CD14-positive monocyte (primary cell): ENCODE measurements around the gene HNRNPC. TPM values are rescaled to one million over a fixed set of nuclear protein-coding genes. Genes with fewer than 3 reads are reported as not detected.
"Not testable (repeated sequence)": the region's sequence is repeated elsewhere in the genome, so short reads cannot be mapped to it uniquely, and the experiment has no call there.

ENCODE experiments used
- DNase-seq, 3 donors: peaks; one replicate each; pipeline ENCODE4 v3.0.0-alpha.2; 2011 to 2022
- H2AFZ ChIP-seq: 2 replicates; pipeline ENCODE4 v1.6.0; 2012; ENCODE audit warnings: mild to moderate bottlenecking, low read depth, low read length, inconsistent platforms; ENCODE audit not compliant: insufficient read depth, poor library complexity, severe bottlenecking
- H3K27ac ChIP-seq, 2 donors: 1 replicate in 1 of 2; 2 replicates in 1 of 2; pipeline ENCODE4 v1.5.1; 2012 to 2013; ENCODE audit warnings: low read length in 2 of 2, control low read depth in 1 of 2, inconsistent platforms in 1 of 2, low read depth in 1 of 2, mild to moderate bottlenecking in 1 of 2
- H3K27me3 ChIP-seq, 2 donors: one replicate each; pipeline versions ENCODE4 v1.6.0 to v1.6.1; 2011 to 2013; ENCODE audit warnings: low read length in 2 of 2; ENCODE audit not compliant: control insufficient read depth in 2 of 2, insufficient read depth in 2 of 2
- H3K36me3 ChIP-seq, 2 donors: replicated peaks in 1 of 2; 1 replicate in 1 of 2; 2 replicates in 1 of 2; pipeline versions ENCODE4 v1.5.1 to v1.6.1; 2012 to 2013; ENCODE audit warnings: low read length in 2 of 2, control low read depth in 1 of 2, inconsistent platforms in 1 of 2, mild to moderate bottlenecking in 1 of 2; ENCODE audit not compliant: insufficient read depth in 2 of 2, control insufficient read depth in 1 of 2
- H3K4me1 ChIP-seq, 2 donors: 1 replicate in 1 of 2; 2 replicates in 1 of 2; pipeline versions ENCODE4 v1.5.1 to v1.6.1; 2012 to 2013; ENCODE audit warnings: low read length in 2 of 2, control low read depth in 1 of 2, inconsistent platforms in 1 of 2, mild to moderate bottlenecking in 1 of 2, moderate library complexity in 1 of 2; ENCODE audit not compliant: insufficient read depth in 2 of 2, control insufficient read depth in 1 of 2
- H3K4me2 ChIP-seq: replicated peaks from 2 replicates; pipeline ENCODE3; 2012; ENCODE audit warnings: low read length, moderate library complexity, mild to moderate bottlenecking; ENCODE audit not compliant: poor library complexity, severe bottlenecking; ENCODE audit errors: extremely low read depth
- H3K4me3 ChIP-seq, 3 experiments: fragments of 200-600 bp in 1 of 3; sonication (generic) in 1 of 3; replicated peaks in 1 of 3; 1 replicate in 2 of 3; 2 replicates in 1 of 3; pipeline ENCODE4 v1.5.1; 2011 to 2013; ENCODE audit warnings: low read length in 3 of 3, mild to moderate bottlenecking in 3 of 3, control low read depth in 2 of 3, low read depth in 2 of 3, inconsistent platforms in 1 of 3, moderate library complexity in 1 of 3
- H3K79me2 ChIP-seq: 2 replicates; pipeline ENCODE4 v1.6.0; 2012; ENCODE audit warnings: mild to moderate bottlenecking, control low read depth, inconsistent platforms, low read length, moderate library complexity; ENCODE audit not compliant: insufficient read depth
- H3K9ac ChIP-seq: 2 replicates; pipeline ENCODE4 v1.6.0; 2017; ENCODE audit warnings: low read length, mild to moderate bottlenecking; ENCODE audit not compliant: insufficient read depth, poor library complexity, severe bottlenecking
- H3K9me3 ChIP-seq, 2 donors: replicated peaks in 1 of 2; 1 replicate in 1 of 2; 2 replicates in 1 of 2; pipeline versions ENCODE4 v1.5.1 to v1.6.1; 2012 to 2013; ENCODE audit warnings: low read length in 2 of 2, control low read depth in 1 of 2; ENCODE audit not compliant: control insufficient read depth in 1 of 2, insufficient read depth in 1 of 2
- H4K20me1 ChIP-seq: 2 replicates; pipeline ENCODE4 v1.6.0; 2012; ENCODE audit warnings: mild to moderate bottlenecking, low read length, control low read depth, moderate library complexity; ENCODE audit not compliant: insufficient read depth
- H3K27ac Mint-ChIP-seq, 7 donors: one replicate each; pipeline ENCODE4 v1.8.0; 2020; ENCODE audit warnings: mild to moderate bottlenecking in 7 of 7, mixed read lengths in 7 of 7, moderate library complexity in 6 of 7, inconsistent platforms in 2 of 7
- H3K27me3 Mint-ChIP-seq, 3 donors: one replicate each; pipeline ENCODE4 v1.8.0; 2021 to 2022; ENCODE audit warnings: low read depth in 3 of 3, mild to moderate bottlenecking in 3 of 3, mixed read lengths in 3 of 3, moderate library complexity in 3 of 3, inconsistent platforms in 1 of 3
- H3K36me3 Mint-ChIP-seq, 2 donors: one replicate each; pipeline ENCODE4 v1.8.0; 2020; ENCODE audit warnings: mixed read lengths in 2 of 2, inconsistent platforms in 1 of 2, mild to moderate bottlenecking in 1 of 2
- H3K4me1 Mint-ChIP-seq: one replicate; pipeline ENCODE4 v1.8.0; 2020; ENCODE audit warnings: mild to moderate bottlenecking, mixed read lengths
- H3K4me3 Mint-ChIP-seq, 2 donors: one replicate each; pipeline ENCODE4 v1.8.0; 2020; ENCODE audit warnings: mild to moderate bottlenecking in 2 of 2, mixed read lengths in 2 of 2, moderate library complexity in 1 of 2
- H3K9me3 Mint-ChIP-seq, 7 donors: one replicate each; pipeline ENCODE4 v1.8.0; 2020 to 2022; ENCODE audit warnings: mixed read lengths in 7 of 7, mild to moderate bottlenecking in 6 of 7, moderate library complexity in 6 of 7, inconsistent platforms in 2 of 7
- WGBS: methylation state at CpG from one replicate; pipeline ENCODE4 v1.1.5; 2013; ENCODE audit warnings: missing lambda C conversion rate; ENCODE audit not compliant: insufficient coverage; 5-methylcytosine and 5-hydroxymethylcytosine counted together
- intact Hi-C, 2 donors: fragments of 100-400 bp; cut with micrococcal nuclease; formaldehyde crosslinking; loops; one replicate each; pipeline versions ENCODE4 v1.15.0 to v1.15.1; 2023
- polyA plus RNA-seq, 3 donors: library from polyadenylated mRNA; depleted of rRNA in 1 of 3; unstranded in 2 of 3; stranded (reverse) in 1 of 3; fragments of 300-500 nt in 2 of 3; fragments of >200 nt in 1 of 3; fragmentation: Illumina TruSeq in 2 of 3; gene quantifications; 1 replicate in 2 of 3; 2 replicates in 1 of 3; pipeline ENCODE4 v1.2.3, GENCODE V29; 2012 to 2021
- TF ChIP-seq, protein P1 (sequence below): fragments of 200-600 bp; IDR thresholded peaks from one replicate; pipeline ENCODE4 v1.8.0; 2022; ENCODE audit warnings: antibody characterized with exemption, mild to moderate bottlenecking

Gene HNRNPC
- polyA plus RNA-seq, 3 donors, result 391 to 609 (median 580) TPM

GRCh38 chr14:21227150-21227549 is 42.1 kb downstream of the HNRNPC start:
- intact Hi-C loops, result no loop called here
- no peaks in the 10 kb centered on the region for H3K4me1 ChIP-seq
- no peak for DNase-seq
- H4K20me1 ChIP-seq, result peaks cover 100% of the 10 kb centered on the region
- H3K36me3 Mint-ChIP-seq, result peaks cover 76 to 97% of the 10 kb centered on the region in 2 donors
- WGBS, result 96% methylated on average over 3 of the region's 5 CpGs
- H3K9me3 ChIP-seq, result no peaks in the 10 kb centered on the region
- H3K27ac Mint-ChIP-seq, result no peak overlapping the region
- no peak overlapping the region for H3K9ac ChIP-seq
- TF ChIP-seq, protein P1, sequence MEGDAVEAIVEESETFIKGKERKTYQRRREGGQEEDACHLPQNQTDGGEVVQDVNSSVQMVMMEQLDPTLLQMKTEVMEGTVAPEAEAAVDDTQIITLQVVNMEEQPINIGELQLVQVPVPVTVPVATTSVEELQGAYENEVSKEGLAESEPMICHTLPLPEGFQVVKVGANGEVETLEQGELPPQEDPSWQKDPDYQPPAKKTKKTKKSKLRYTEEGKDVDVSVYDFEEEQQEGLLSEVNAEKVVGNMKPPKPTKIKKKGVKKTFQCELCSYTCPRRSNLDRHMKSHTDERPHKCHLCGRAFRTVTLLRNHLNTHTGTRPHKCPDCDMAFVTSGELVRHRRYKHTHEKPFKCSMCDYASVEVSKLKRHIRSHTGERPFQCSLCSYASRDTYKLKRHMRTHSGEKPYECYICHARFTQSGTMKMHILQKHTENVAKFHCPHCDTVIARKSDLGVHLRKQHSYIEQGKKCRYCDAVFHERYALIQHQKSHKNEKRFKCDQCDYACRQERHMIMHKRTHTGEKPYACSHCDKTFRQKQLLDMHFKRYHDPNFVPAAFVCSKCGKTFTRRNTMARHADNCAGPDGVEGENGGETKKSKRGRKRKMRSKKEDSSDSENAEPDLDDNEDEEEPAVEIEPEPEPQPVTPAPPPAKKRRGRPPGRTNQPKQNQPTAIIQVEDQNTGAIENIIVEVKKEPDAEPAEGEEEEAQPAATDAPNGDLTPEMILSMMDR, result no peak
- peaks cover 0 to 2% (median 0%) of the 10 kb centered on the region in 3 donors for H3K27me3 Mint-ChIP-seq
- H3K4me3 ChIP-seq, result no peak overlapping the region
- H3K9me3 Mint-ChIP-seq, result no peaks in the 10 kb centered on the region
- no peak overlapping the region for H3K4me2 ChIP-seq
- no peaks in the 10 kb centered on the region for H3K27me3 ChIP-seq
- peaks cover 1% of the 10 kb centered on the region for H3K4me1 Mint-ChIP-seq
- H3K27ac ChIP-seq, result peak overlapping the region in 1 of 2 donors; percentile 15
- H2AFZ ChIP-seq, result no peak overlapping the region
- peaks cover 100% of the 10 kb centered on the region for H3K79me2 ChIP-seq
- peaks cover 93 to 100% of the 10 kb centered on the region in 2 donors for H3K36me3 ChIP-seq
- no peak overlapping the region for H3K4me3 Mint-ChIP-seq

DNA sequence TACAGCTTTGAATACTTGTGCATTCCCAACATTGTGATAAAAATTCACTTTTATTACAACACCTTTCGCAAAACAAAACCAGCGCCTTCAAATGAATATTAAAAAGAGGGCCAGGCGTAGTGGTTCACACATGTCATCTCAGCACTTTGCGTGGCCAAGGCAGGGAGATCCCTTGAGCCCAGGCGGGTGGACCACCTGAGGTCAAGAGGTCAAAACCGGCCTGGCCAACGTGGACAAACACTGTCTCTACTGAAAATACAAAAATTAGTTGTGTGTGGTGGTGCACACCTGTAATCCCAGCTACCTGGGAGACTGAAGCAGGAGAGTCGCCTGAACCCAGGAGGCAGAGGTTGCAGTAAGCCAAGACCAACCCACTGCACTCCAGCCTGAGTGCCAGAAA is 42.8 kb downstream of the HNRNPC start:
- H3K9me3 ChIP-seq, result no peaks in the 10 kb centered on the region
- H3K4me3 ChIP-seq, result no peak overlapping the region
- no peak overlapping the region for H3K4me2 ChIP-seq
- DNase-seq, result no peak
- intact Hi-C loops, result no loop called here
- Mint-ChIP-seq H3K4me1 (no peaks in the 10 kb centered on the region), H3K4me3 (no peak overlapping the region), H3K36me3 (peaks cover 77 to 97% of the 10 kb centered on the region in 2 donors), H3K27ac (peak overlapping the region in 2 of 7 donors; percentile 41 to 68), H3K9me3 (no peaks in the 10 kb centered on the region), H3K27me3 (peaks cover 0 to 2% (median 0%) of the 10 kb centered on the region in 3 donors)
- WGBS, result 97% methylated on average over 5 of the region's 8 CpGs
- H3K27ac ChIP-seq, result no peak overlapping the region
- TF ChIP-seq, protein P1, result no peak
- no peaks in the 10 kb centered on the region for H3K4me1 ChIP-seq
- H3K9ac ChIP-seq, result no peak overlapping the region
- peaks cover 100% of the 10 kb centered on the region for H4K20me1 ChIP-seq
- peaks cover 100% of the 10 kb centered on the region for H3K79me2 ChIP-seq
- H3K27me3 ChIP-seq, result no peaks in the 10 kb centered on the region
- no peak overlapping the region for H2AFZ ChIP-seq
- peaks cover 91 to 100% of the 10 kb centered on the region in 2 donors for H3K36me3 ChIP-seq

- not testable (repeated sequence) for H3K4me1 ChIP-seq, H3K4me2 ChIP-seq
These were observed 44.1 kb downstream of the HNRNPC start for GRCh38 chr14:21225164-21225563.

More at GRCh38 chr14:21225164-21225563, 44.1 kb downstream of the HNRNPC start:
- H3K9me3 ChIP-seq, H2AFZ ChIP-seq, H3K4me1 Mint-ChIP-seq, H3K9me3 Mint-ChIP-seq, intact Hi-C loops, H3K9ac ChIP-seq, H3K27me3 ChIP-seq, H3K4me3 ChIP-seq, H3K4me3 Mint-ChIP-seq, H3K27ac ChIP-seq, H3K27me3 Mint-ChIP-seq, DNase-seq: not testable (repeated sequence)
- H3K36me3 Mint-ChIP-seq, result peaks cover 74 to 95% of the 10 kb centered on the region in 2 donors
- 94% methylated on average over 4 of the region's 7 CpGs for whole genome bisulfite sequencing
- Histone ChIP-seq H3K79me2 (peaks cover 100% of the 10 kb centered on the region), H4K20me1 (peaks cover 100% of the 10 kb centered on the region), H3K36me3 (peaks cover 90 to 100% of the 10 kb centered on the region in 2 donors)
- peak overlapping the region in 2 of 7 donors; percentile 26 to 45 for H3K27ac Mint-ChIP-seq
